ENCODE results near the gene TSEN2.

The TSEN2 gene

DNA sequence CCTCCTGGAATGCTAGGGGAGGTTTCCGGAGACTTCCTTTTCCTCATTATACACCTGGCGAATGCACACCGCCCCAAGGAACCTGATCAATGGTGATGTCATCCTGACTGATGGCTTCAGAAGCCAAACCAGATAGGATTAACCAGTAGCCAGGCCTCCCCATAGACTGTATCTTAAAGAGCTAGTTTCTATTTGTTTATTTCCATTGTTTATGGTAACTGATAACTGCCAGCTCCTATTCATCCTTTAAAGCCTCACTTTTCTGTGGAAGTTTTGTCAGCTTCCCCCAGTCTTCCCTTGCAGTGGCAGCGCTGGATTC lies 61.2 kb downstream of the TSEN2 start, which contains the start of gene MKRN2OS:
Gene MKRN2OS, minus strand, starts transcription at position 27 of the 319 bp plus-strand sequence. CDS start 35 bp downstream, outside the sequence.
- Histone ChIP-seq H3K14ac (ENCODE audit: low read length) (no peak within 1 kb of the TSS), H3K4me3 (ENCODE audit: low read length in 2 of 2) (no peak within 1 kb of the TSS), H3K4me1 (ENCODE audit: control insufficient read depth in 2 of 2, insufficient read depth in 1 of 2, low read depth in 1 of 2, low read length in 2 of 2) (peaks cover 0 to 3% of the 10 kb centered on the region in 2 donors), H3K36me3 (replicated peaks in 1 of 2; ENCODE audit: control insufficient read depth in 2 of 2, insufficient read depth in 2 of 2, low read length in 2 of 2) (peaks cover 0 to 10% of the 10 kb centered on the region in 2 donors), H3K27ac (replicated peaks; ENCODE audit: low read length) (no peak within 1 kb of the TSS), H3K18ac (ENCODE audit: low read length) (no peak within 1 kb of the TSS), H3K9me3 (replicated peaks in 1 of 2; ENCODE audit: control insufficient read depth in 2 of 2, insufficient read depth in 1 of 2, low read depth in 1 of 2, low read length in 2 of 2) (no peaks in the 10 kb centered on the region), H3K79me1 (ENCODE audit: low read depth, low read length) (no peaks in the 10 kb centered on the region), H3K4me2 (ENCODE audit: insufficient read depth, low read length, poor library complexity, severe bottlenecking) (no peak within 1 kb of the TSS), H2AFZ (ENCODE audit: low read length) (no peak within 1 kb of the TSS), H3K23ac (ENCODE audit: low read depth, low read length, poor library complexity) (no peak within 1 kb of the TSS), H2AK5ac (ENCODE audit: low read depth, low read length) (no peak within 1 kb of the TSS), H2BK15ac (ENCODE audit: low read length) (no peak within 1 kb of the TSS), H2BK120ac (ENCODE audit: low read depth, low read length) (no peak within 1 kb of the TSS), H3K4ac (ENCODE audit: low read length) (no peak within 1 kb of the TSS), H3K9ac (ENCODE audit: low read depth, low read length, poor library complexity) (no peak within 1 kb of the TSS), H3K27me3 (ENCODE audit: control insufficient read depth in 3 of 3, insufficient read depth in 3 of 3, low read depth in 1 of 3, low read length in 3 of 3) (no peaks in the 10 kb centered on the region), H2BK12ac (ENCODE audit: low read length) (no peak within 1 kb of the TSS), H4K8ac (ENCODE audit: low read depth, low read length) (no peak within 1 kb of the TSS), H2BK5ac (ENCODE audit: low read length) (no peak within 1 kb of the TSS), H4K91ac (ENCODE audit: low read depth, low read length, poor library complexity) (no peak within 1 kb of the TSS)
- WGBS, 2 donors (ENCODE audit: extremely low coverage in 2 of 2, insufficient read length in 2 of 2, insufficient replicate concordance in 1 of 2) = no CpG with 5 or more reads among the region's 4 CpGs
- no peak for DNase-seq (ENCODE audit: low spot score)

DNA sequence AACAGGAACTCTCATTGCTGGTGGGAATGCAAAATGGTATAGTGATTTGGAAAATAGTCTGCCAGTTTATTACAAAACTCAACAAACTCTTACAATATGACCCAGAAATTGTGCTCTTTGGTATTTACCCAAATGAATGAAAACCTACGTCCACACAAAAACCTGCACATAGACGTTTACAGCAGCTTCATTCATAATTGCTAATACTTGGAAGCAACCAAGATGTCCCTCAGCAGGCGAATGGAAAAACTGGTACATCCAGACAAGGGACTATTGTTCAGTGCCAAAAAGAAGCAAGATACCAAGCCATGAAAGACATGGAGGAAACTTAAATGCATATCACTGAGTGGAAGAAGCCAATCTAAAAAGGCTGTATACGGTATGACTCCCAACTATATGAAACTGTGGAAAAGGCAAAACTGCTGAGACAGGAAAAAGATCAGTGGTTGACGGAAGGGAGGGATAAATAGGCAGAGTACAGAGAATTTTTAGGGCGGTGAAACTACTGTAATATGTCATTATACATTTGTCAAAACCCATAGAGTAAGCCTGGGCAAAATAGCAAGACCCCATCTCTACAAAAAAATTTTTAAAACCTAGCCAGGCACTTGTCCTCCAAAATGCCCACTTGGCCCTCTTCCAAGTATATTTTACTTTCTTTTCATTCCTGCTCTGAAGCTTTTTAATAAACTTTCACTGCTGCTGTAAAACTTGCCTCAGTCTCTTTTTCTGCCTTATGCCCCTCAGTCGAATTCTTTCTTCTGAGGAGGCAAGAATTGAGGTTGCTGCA lies 65.9 kb downstream of the TSEN2 start:
- Histone ChIP-seq H4K8ac (ENCODE audit: low read depth, low read length) (no peak overlapping the region), H3K27me3 (ENCODE audit: control insufficient read depth in 3 of 3, insufficient read depth in 3 of 3, low read depth in 1 of 3, low read length in 3 of 3) (peaks cover 0 to 5% (median 0%) of the 10 kb centered on the region in 3 experiments), H2BK12ac (ENCODE audit: low read length) (no peak overlapping the region), H3K23ac (ENCODE audit: low read depth, low read length, poor library complexity) (no peak overlapping the region), H2BK5ac (ENCODE audit: low read length) (no peak overlapping the region), H3K14ac (ENCODE audit: low read length) (no peak overlapping the region), H3K4me3 (ENCODE audit: low read length in 2 of 2) (no peak overlapping the region), H3K36me3 (replicated peaks in 1 of 2; ENCODE audit: control insufficient read depth in 2 of 2, insufficient read depth in 2 of 2, low read length in 2 of 2) (no peaks in the 10 kb centered on the region), H2AK5ac (ENCODE audit: low read depth, low read length) (no peak overlapping the region), H4K91ac (ENCODE audit: low read depth, low read length, poor library complexity) (no peak overlapping the region), H3K18ac (ENCODE audit: low read length) (no peak overlapping the region), H3K4me1 (ENCODE audit: control insufficient read depth in 2 of 2, insufficient read depth in 1 of 2, low read depth in 1 of 2, low read length in 2 of 2) (peaks cover 0 to 2% of the 10 kb centered on the region in 2 donors), H3K9me3 (replicated peaks in 1 of 2; ENCODE audit: control insufficient read depth in 2 of 2, insufficient read depth in 1 of 2, low read depth in 1 of 2, low read length in 2 of 2) (no peaks in the 10 kb centered on the region), H2AFZ (ENCODE audit: low read length) (no peak overlapping the region), H2BK15ac (ENCODE audit: low read length) (no peak overlapping the region), H3K4ac (ENCODE audit: low read length) (no peak overlapping the region), H3K4me2 (ENCODE audit: insufficient read depth, low read length, poor library complexity, severe bottlenecking) (no peak overlapping the region), H3K79me1 (ENCODE audit: low read depth, low read length) (no peaks in the 10 kb centered on the region), H3K9ac (ENCODE audit: low read depth, low read length, poor library complexity) (no peak overlapping the region), H3K27ac (replicated peaks; ENCODE audit: low read length) (no peak overlapping the region), H2BK120ac (ENCODE audit: low read depth, low read length) (no peak overlapping the region)
- no peak for DNase-seq (ENCODE audit: low spot score)
- no CpG with 5 or more reads among the region's 7 CpGs for WGBS, 2 donors (ENCODE audit: extremely low coverage in 2 of 2, insufficient read length in 2 of 2, insufficient replicate concordance in 1 of 2)

DNA sequence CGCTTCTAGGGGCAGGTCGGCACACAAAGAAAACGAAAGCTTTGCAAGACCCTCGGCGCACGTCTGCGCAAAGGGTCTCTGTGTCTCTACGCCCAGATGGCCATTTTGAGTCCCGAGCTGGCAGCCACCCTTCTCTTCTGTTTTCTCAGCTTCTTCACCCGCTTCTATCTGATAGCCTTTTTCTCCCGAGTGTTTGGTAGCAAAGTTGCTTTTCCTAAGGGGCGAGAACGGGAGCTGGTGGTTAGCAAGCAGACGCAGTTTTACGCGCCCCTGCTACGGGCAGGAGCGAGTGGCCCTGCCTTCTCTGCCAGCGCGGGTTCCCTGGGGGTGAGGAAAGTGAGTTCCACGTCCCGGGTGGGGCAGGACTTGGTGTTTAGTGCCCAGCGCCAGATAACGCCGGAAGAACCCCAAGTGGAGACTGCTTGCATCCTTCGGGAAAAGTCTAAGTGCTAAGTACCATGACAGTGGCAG lies 69.7 kb downstream of the TSEN2 start:
- Histone ChIP-seq H3K36me3 (replicated peaks in 1 of 2; ENCODE audit: control insufficient read depth in 2 of 2, insufficient read depth in 2 of 2, low read length in 2 of 2) (no peaks in the 10 kb centered on the region), H3K4me3 (ENCODE audit: low read length in 2 of 2) (peak overlapping the region in 1 of 2 donors; percentile 52), H3K23ac (ENCODE audit: low read depth, low read length, poor library complexity) (peak overlapping the region; percentile 65), H4K91ac (ENCODE audit: low read depth, low read length, poor library complexity) (no peak overlapping the region), H2BK15ac (ENCODE audit: low read length) (no peak overlapping the region), H3K14ac (ENCODE audit: low read length) (no peak overlapping the region), H2BK120ac (ENCODE audit: low read depth, low read length) (peak overlapping the region; percentile 76), H3K9ac (ENCODE audit: low read depth, low read length, poor library complexity) (peak overlapping the region; percentile 72), H3K79me1 (ENCODE audit: low read depth, low read length) (peaks cover 3% of the 10 kb centered on the region), H3K4ac (ENCODE audit: low read length) (no peak overlapping the region), H2BK5ac (ENCODE audit: low read length) (no peak overlapping the region), H4K8ac (ENCODE audit: low read depth, low read length) (no peak overlapping the region), H3K9me3 (replicated peaks in 1 of 2; ENCODE audit: control insufficient read depth in 2 of 2, insufficient read depth in 1 of 2, low read depth in 1 of 2, low read length in 2 of 2) (no peaks in the 10 kb centered on the region), H2AK5ac (ENCODE audit: low read depth, low read length) (no peak overlapping the region), H3K27ac (replicated peaks; ENCODE audit: low read length) (no peak overlapping the region), H3K18ac (ENCODE audit: low read length) (peak overlapping the region; percentile 48), H2BK12ac (ENCODE audit: low read length) (peak overlapping the region; percentile 30), H3K4me2 (ENCODE audit: insufficient read depth, low read length, poor library complexity, severe bottlenecking) (peak overlapping the region; percentile 52), H3K27me3 (ENCODE audit: control insufficient read depth in 3 of 3, insufficient read depth in 3 of 3, low read depth in 1 of 3, low read length in 3 of 3) (peaks cover 0 to 7% (median 0%) of the 10 kb centered on the region in 3 experiments), H3K4me1 (ENCODE audit: control insufficient read depth in 2 of 2, insufficient read depth in 1 of 2, low read depth in 1 of 2, low read length in 2 of 2) (peaks cover 0 to 9% of the 10 kb centered on the region in 2 donors), H2AFZ (ENCODE audit: low read length) (peak overlapping the region; percentile 86)
- DNase-seq (ENCODE audit: low spot score) = no peak
- WGBS, 2 donors (ENCODE audit: extremely low coverage in 2 of 2, insufficient read length in 2 of 2, insufficient replicate concordance in 1 of 2) = no CpG with 5 or more reads among the region's 26 CpGs

GRCh38 chr3:12556314-12556689 lies 72.0 kb downstream of the TSEN2 start:
- Histone ChIP-seq H2BK12ac (ENCODE audit: low read length) (no peak overlapping the region), H4K8ac (ENCODE audit: low read depth, low read length) (no peak overlapping the region), H3K4ac (ENCODE audit: low read length) (no peak overlapping the region), H2BK15ac (ENCODE audit: low read length) (no peak overlapping the region), H2AFZ (ENCODE audit: low read length) (peak overlapping the region; percentile 96), H3K36me3 (replicated peaks in 1 of 2; ENCODE audit: control insufficient read depth in 2 of 2, insufficient read depth in 2 of 2, low read length in 2 of 2) (no peaks in the 10 kb centered on the region), H2AK5ac (ENCODE audit: low read depth, low read length) (no peak overlapping the region), H3K14ac (ENCODE audit: low read length) (no peak overlapping the region), H3K4me3 (ENCODE audit: low read length in 2 of 2) (peak overlapping the region; percentile 87 to 97), H3K9me3 (replicated peaks in 1 of 2; ENCODE audit: control insufficient read depth in 2 of 2, insufficient read depth in 1 of 2, low read depth in 1 of 2, low read length in 2 of 2) (no peaks in the 10 kb centered on the region), H3K4me1 (ENCODE audit: control insufficient read depth in 2 of 2, insufficient read depth in 1 of 2, low read depth in 1 of 2, low read length in 2 of 2) (peaks cover 2 to 14% of the 10 kb centered on the region in 2 donors), H3K27me3 (ENCODE audit: control insufficient read depth in 3 of 3, insufficient read depth in 3 of 3, low read depth in 1 of 3, low read length in 3 of 3) (peaks cover 0 to 7% (median 0%) of the 10 kb centered on the region in 3 experiments), H3K18ac (ENCODE audit: low read length) (peak overlapping the region; percentile 0), H3K27ac (replicated peaks; ENCODE audit: low read length) (no peak overlapping the region), H4K91ac (ENCODE audit: low read depth, low read length, poor library complexity) (no peak overlapping the region), H3K9ac (ENCODE audit: low read depth, low read length, poor library complexity) (no peak overlapping the region), H3K4me2 (ENCODE audit: insufficient read depth, low read length, poor library complexity, severe bottlenecking) (peak overlapping the region; percentile 90), H2BK120ac (ENCODE audit: low read depth, low read length) (no peak overlapping the region), H2BK5ac (ENCODE audit: low read length) (no peak overlapping the region), H3K23ac (ENCODE audit: low read depth, low read length, poor library complexity) (no peak overlapping the region), H3K79me1 (ENCODE audit: low read depth, low read length) (peaks cover 3% of the 10 kb centered on the region)
- no peak for DNase-seq (ENCODE audit: low spot score)
- no CpG with 5 or more reads among the region's 8 CpGs for WGBS, 2 donors (ENCODE audit: extremely low coverage in 2 of 2, insufficient read length in 2 of 2, insufficient replicate concordance in 1 of 2)
